HS-5 (cell line): ENCODE measurements around the gene CYP2W1.
"Not testable (repeated sequence)": the region's sequence is repeated elsewhere in the genome, so short reads cannot be mapped to it uniquely, and the experiment has no call there.

ENCODE experiments used
- DNase-seq: peaks from one replicate; pipeline ENCODE4 v3.0.0-alpha.2; 2012; ENCODE audit warnings: low read depth

The CYP2W1 gene

GRCh38 chr7:1028775-1029636 is 46.0 kb downstream of the CYP2W1 start:
- DNase-seq: peak; percentile 81

GRCh38 chr7:1029637-1030443 is 46.9 kb downstream of the CYP2W1 start:
- DNase-seq: no peak

- DNase-seq: no peak
These were observed 47.6 kb downstream of the CYP2W1 start for GRCh38 chr7:1030444-1031070.

- no peak for DNase-seq
These were observed 48.9 kb downstream of the CYP2W1 start for GRCh38 chr7:1031716-1032455.

GRCh38 chr7:1032536-1033181 is 49.7 kb downstream of the CYP2W1 start:
- no peak for DNase-seq

- no peak for DNase-seq
These were observed 50.7 kb downstream of the CYP2W1 start for GRCh38 chr7:1033546-1034145.

GRCh38 chr7:1034769-1035168 is 51.8 kb downstream of the CYP2W1 start:
- not testable (repeated sequence) for DNase-seq

GRCh38 chr7:1036164-1036928 is 53.4 kb downstream of the CYP2W1 start:
- DNase-seq: not testable (repeated sequence)
